KMS-11 (cell line): ENCODE measurements around the gene PPP1R3G.

Experiments
- H2AFZ ChIP-seq: fragments of 200-600 bp; sonication (generic); 2 replicates; pipeline ENCODE4 v1.6.1; 2016; ENCODE audit warnings: antibody characterized with exemption, mixed run types, low read depth
- H3K27ac ChIP-seq: fragments of 200-600 bp; sonication (generic); 2 replicates; pipeline ENCODE4 v1.6.1; 2016; ENCODE audit warnings: mild to moderate bottlenecking, mixed run types
- H3K27me3 ChIP-seq: fragments of 200-600 bp; sonication (generic); 2 replicates; pipeline ENCODE4 v1.6.1; 2017; ENCODE audit warnings: mild to moderate bottlenecking, low read depth, mixed run types, moderate library complexity; ENCODE audit not compliant: insufficient read depth
- H3K36me3 ChIP-seq: fragments of 200-600 bp; sonication (generic); 2 replicates; pipeline ENCODE4 v1.6.1; 2017; ENCODE audit warnings: mild to moderate bottlenecking, mixed run types; ENCODE audit not compliant: insufficient read depth
- H3K4me1 ChIP-seq: fragments of 200-600 bp; sonication (generic); 2 replicates; pipeline ENCODE4 v1.6.1; 2016; ENCODE audit warnings: mild to moderate bottlenecking, low read depth, mixed run types; ENCODE audit not compliant: poor library complexity, severe bottlenecking
- H3K4me2 ChIP-seq: fragments of 200-600 bp; sonication (generic); 2 replicates; pipeline ENCODE4 v1.7.0; 2016; ENCODE audit warnings: mild to moderate bottlenecking, mixed run types
- H3K4me3 ChIP-seq: fragments of 200-600 bp; sonication (generic); IDR thresholded peaks from 2 replicates; pipeline ENCODE4 v1.6.1; 2017; ENCODE audit warnings: low read depth, low read length, mixed read lengths; ENCODE audit not compliant: insufficient read depth
- H3K79me2 ChIP-seq: fragments of 200-600 bp; sonication (generic); 2 replicates; pipeline ENCODE4 v1.6.1; 2016; ENCODE audit warnings: low read depth, mixed run types; ENCODE audit not compliant: insufficient read depth
- H3K9ac ChIP-seq: fragments of 200-600 bp; sonication (generic); 2 replicates; pipeline ENCODE4 v1.6.1; 2016; ENCODE audit warnings: mild to moderate bottlenecking, mixed run types
- H4K20me1 ChIP-seq: fragments of 200-600 bp; sonication (generic); 2 replicates; pipeline ENCODE4 v1.6.1; 2016; ENCODE audit warnings: mild to moderate bottlenecking, mixed run types; ENCODE audit not compliant: insufficient read depth
- CTCF ChIP-seq: fragments of 200-600 bp; sonication (generic); conservative IDR thresholded peaks from 2 replicates; pipeline ENCODE4 v1.6.1; 2017; ENCODE audit warnings: low read depth, mild to moderate bottlenecking, antibody characterized with exemption, low read length, moderate library complexity, mixed read lengths

Gene PPP1R3G

GRCh38 chr6:5071216-5071615 lies 13.9 kb upstream of the PPP1R3G start:
- peaks cover 25% of the 10 kb centered on the region for H3K4me1 ChIP-seq
- no peaks in the 10 kb centered on the region for H4K20me1 ChIP-seq
- no peak overlapping the region for H3K9ac ChIP-seq
- no peaks in the 10 kb centered on the region for H3K27me3 ChIP-seq
- H2AFZ ChIP-seq: no peak overlapping the region
- no peak overlapping the region for H3K4me3 ChIP-seq
- TF ChIP-seq CTCF: no peak
- no peaks in the 10 kb centered on the region for H3K36me3 ChIP-seq
- H3K79me2 ChIP-seq: no peaks in the 10 kb centered on the region
- peak overlapping the region; percentile 87; the same call in 1 of the 2 replicates for H3K4me2 ChIP-seq
- H3K27ac ChIP-seq: no peak overlapping the region

- Histone ChIP-seq H3K4me1 (peaks cover 25% of the 10 kb centered on the region), H3K27me3 (no peaks in the 10 kb centered on the region), H3K9ac (peak overlapping the region; percentile 3; the same call in 1 of the 2 replicates), H4K20me1 (no peaks in the 10 kb centered on the region), H3K36me3 (no peaks in the 10 kb centered on the region), H3K4me3 (no peak overlapping the region), H2AFZ (0 out of 2 replicates have a peak overlapping the region, but pooled peaks have one; percentile 13), H3K27ac (peak overlapping the region; percentile 45), H3K79me2 (no peaks in the 10 kb centered on the region), H3K4me2 (peak overlapping the region; percentile 87)
- TF ChIP-seq CTCF: no peak
Measured at GRCh38 chr6:5072440-5072839, 12.7 kb upstream of the PPP1R3G start.

- H3K27ac ChIP-seq: no peak overlapping the region
- TF ChIP-seq CTCF: no peak
Measured at GRCh38 chr6:5073992-5074391, 11.1 kb upstream of the PPP1R3G start.

GRCh38 chr6:5076931-5077330 lies 8.2 kb upstream of the PPP1R3G start:
- Histone ChIP-seq H3K4me3 (no peak overlapping the region), H3K79me2 (no peaks in the 10 kb centered on the region), H3K9ac (no peak overlapping the region), H3K4me2 (no peak overlapping the region), H3K27me3 (no peaks in the 10 kb centered on the region), H3K27ac (no peak overlapping the region), H2AFZ (no peak overlapping the region), H3K4me1 (peaks cover 16% of the 10 kb centered on the region), H3K36me3 (no peaks in the 10 kb centered on the region), H4K20me1 (no peaks in the 10 kb centered on the region)
- no peak for TF ChIP-seq CTCF

More at GRCh38 chr6:5073992-5074391, 11.1 kb upstream of the PPP1R3G start:
- no peaks in the 10 kb centered on the region for H3K36me3 ChIP-seq
- H3K27me3 ChIP-seq: no peaks in the 10 kb centered on the region
- no peak overlapping the region for H3K9ac ChIP-seq
- no peak overlapping the region for H2AFZ ChIP-seq
- peaks cover 25% of the 10 kb centered on the region for H3K4me1 ChIP-seq
- H3K79me2 ChIP-seq: no peaks in the 10 kb centered on the region
- no peaks in the 10 kb centered on the region for H4K20me1 ChIP-seq
- H3K4me2 ChIP-seq: no peak overlapping the region
- H3K4me3 ChIP-seq: no peak overlapping the region
